ENCODE results near the gene APMAP.

Gene APMAP

DNA sequence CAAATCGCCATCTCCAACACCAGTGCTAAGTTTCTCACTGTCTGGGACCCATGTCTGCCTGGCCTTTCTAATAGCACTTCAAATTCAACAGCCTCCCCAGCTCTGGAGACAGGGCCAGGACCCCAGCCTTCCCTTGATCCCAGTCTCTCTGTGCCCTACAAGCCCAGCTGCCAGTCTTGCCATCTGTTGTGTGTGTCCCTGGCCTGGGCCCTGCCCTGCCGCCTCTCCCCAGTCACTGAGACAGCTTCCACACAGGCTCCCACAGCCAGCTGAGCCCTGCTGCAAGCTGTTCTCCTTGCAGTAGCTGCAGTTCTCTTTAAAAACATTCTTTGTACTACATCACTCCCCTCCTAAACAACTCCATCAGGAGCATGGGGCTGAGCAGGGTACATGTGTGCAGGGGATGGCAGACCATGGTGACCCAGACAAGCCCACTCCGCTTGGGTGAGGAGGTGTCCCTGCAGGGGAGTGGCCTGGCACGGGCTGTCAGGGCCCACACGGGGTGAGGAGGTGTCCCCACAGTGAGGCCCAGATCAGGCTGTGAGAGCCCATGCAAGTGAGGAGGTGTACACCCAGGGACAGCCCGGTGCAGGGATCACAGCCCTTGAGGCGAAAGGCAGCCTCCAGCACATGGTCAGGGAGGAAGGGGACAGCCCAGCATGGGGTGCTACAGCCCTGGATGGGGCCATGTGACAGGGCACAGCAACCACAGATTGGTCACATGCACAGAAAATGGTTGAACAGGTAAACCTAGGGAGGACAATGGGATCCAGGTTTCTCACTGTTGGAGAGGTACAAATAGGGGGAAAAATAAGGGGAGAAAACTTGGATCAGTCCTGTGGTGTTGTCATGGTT, 27.3 kb downstream of the APMAP start:
- peak; percentile 59 for DNase-seq (ENCODE audit: low spot score)

DNA sequence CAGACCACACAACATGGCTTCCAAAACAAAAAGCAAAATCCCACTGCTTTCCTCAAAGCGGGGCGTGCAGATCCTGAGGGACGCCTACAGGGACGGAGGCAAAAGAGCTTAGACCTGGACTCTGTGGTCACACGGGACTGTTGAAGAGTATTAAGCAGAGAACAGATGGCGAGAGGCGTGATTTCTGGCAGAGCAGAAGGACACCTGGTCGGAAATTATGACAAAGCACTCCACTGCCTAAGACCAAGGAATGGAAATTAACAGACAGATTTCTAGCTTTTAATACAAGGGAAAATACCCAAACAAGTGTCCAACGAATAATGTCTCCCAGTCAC, 28.1 kb downstream of the APMAP start:
- peak; percentile 98 for DNase-seq (ENCODE audit: low spot score)

DNA sequence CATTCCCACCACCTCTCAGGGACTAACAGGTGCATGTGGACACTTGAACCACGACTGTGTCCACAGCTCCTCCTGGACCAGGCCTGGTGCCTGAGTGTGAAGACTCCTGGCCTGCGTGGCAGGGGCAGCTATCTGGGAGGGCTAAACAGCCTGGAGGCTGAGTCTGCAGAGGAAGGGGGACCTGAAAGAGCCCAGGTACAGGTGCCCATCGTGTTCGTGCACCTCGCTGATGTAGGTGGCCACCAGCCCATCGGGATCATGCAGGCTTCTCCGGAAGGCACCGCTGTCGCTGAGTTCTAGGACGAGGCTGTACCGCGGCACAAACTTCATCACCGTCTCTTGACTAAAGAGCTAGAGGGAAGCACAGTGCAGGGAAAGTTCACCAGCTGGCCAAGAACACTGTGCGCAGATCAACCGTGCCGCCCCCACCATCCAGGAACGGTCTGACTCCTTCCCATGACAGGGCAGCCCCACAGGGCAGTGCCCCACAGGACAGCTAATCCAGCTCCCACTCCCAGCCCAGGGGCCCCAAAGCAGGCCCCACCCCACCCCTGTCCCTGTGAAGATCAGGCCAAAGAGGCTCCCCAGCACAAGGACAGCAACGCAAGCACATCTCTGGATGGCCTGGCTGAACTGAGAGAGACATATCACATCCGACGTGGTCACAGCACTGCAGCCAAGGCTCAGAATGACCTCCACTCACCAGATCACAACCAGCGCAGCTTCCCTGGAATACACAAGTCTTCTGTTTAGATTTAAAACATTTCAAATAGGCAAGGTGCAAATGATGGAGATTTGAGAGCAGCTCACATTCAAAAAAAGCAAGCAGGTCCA, 28.7 kb downstream of the APMAP start:
- DNase-seq (ENCODE audit: low spot score), result peak; percentile 41

DNA sequence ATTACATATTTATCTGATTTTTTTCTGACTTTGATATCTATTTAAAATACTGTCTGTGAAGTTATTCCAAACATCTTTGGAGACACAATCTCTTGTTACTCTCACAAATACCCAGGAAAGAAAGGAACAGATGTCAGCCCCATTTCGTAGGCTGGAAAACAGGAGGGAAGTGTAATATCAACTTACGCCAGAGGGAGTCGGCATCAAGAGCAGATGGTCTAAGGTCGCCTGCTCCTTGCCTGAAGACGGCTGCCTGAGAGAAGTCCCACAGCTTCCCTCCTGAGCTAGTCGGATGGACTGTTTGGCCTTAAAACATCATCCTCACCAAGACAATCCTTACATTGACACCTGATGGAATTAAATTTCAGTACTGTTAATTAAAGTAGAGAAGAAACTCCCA, 30.0 kb downstream of the APMAP start:
- DNase-seq (ENCODE audit: low spot score), result peak; percentile 73

DNA sequence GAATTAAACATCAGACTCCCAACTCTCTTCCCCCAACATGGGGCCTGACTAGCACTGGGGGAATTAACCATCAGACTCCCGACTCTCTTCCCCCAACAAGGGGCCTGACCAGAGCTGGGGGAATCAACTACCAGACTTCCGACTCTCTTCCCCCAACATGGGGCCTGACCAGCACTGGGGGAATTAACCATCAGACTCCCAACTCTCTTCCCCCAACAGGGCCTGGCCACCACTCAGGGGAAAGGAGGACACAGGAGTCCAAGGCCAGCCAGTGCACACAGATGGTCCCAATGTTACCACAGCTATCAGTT, 30.4 kb downstream of the APMAP start:
- no peak for DNase-seq (ENCODE audit: low spot score)

DNA sequence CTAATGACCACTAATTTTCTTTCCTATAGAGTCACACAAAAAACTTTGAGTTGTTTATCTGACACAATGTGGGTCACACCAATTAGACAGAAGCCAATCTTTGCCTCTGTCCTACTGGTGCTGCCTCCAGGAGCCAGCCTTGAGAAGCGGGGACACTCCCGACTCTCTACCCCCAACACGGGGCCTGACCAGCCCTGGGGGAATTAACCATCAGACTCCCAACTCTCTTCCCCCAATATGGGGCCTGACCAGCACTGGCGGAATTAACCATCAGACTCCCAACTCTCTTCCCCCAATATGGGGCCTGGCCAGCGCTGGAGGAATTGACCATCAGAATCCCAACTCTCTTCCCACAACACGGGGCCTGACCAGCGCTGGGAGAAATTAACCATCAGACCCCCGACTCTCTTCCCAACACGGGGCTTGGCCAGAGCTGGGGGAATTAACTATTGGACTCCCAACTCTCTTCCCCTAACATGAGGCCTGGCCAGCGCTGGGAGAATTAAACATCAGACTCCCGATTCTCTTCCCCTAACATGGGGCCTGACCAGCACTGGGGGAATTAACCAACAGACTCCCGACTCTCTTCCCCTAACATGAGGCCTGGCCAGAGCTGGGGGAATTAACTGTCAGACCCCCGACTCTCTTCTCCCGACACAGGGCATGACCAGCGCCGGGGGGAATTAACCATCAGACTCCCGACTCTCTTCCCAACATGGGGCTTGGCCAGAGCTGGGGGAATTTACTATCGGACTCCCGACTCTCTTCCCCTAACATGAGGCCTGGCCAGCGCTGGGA, 31.0 kb downstream of the APMAP start:
- DNase-seq (ENCODE audit: low spot score), result no peak

DNA sequence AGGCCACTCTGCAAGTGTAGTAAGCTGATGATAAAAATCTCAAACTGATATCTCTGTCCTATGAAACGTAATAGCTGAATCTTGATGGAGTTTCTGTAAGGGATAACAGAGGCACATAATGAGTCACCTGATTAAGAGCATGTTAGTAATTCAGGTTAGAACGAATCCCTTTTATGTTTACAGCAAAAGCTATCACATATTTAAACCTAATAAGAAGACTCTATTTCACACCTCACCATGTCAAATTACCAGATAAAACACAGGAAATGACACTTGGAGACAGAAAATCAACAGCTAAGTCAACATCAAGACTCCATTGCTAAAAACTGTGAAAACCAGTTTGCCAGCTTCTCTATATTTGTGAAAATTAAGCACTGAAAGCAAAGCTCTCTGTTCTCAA, 31.7 kb downstream of the APMAP start:
- DNase-seq (ENCODE audit: low spot score), result no peak

DNA sequence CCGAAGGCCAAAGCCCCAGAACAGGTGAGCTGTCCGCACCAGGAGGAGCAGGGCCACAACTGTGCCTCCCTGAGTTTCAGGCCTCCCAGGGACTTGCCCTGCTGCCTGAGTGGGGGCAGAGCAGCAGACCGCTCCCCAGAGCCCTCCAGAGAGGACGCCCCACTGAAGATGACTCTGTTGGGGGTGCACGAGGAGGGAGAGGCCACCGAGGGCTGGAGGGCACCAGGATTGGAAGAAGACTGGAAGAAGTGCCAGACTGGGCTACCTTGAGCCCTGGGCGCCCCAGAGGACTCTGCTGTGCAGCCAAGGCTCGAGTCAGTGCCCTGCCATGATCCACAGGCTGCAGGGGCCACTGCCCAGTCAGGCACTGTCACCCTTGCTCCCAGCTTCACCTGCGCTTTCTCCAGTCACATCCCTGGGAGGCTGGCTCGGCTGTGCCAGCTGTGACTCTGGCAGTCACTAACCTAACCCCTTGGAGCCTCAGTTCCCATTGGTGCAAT, 32.2 kb downstream of the APMAP start:
- DNase-seq (ENCODE audit: low spot score), result no peak

DNA sequence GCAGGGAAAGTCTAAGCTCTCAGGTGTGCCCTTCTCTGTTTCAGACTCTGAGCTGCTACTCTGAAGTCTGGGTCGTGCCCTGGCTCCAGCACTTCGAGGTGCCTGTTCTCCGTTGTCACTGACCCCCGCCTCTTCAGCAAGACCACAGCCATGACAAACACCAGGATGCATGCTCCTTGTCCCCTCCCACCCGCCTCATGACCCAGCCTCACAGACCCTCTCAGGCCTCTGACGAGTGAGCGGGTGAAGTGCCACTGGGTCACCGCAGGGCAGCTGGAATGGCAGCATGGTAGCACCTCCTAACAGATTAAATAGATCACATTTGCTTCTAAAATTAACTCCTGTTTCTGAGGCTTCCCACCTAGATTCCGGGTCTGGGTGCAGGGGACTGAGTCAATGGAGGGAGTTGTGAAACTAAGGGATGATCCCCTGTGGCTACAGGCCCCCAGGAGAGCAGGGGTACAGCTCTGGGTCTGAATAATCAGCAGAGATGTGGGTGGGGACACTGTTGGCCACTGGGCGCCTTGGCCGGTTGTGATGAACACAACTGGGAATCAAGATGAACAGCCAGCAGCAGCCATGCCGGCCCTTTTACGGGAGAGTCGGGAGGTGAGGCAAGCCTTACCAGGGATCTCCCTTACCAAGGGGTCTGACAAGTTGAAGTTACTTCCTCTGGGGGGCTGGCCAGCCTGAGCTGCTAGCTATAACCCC, 32.8 kb downstream of the APMAP start:
- DNase-seq (ENCODE audit: low spot score), result no peak

DNA sequence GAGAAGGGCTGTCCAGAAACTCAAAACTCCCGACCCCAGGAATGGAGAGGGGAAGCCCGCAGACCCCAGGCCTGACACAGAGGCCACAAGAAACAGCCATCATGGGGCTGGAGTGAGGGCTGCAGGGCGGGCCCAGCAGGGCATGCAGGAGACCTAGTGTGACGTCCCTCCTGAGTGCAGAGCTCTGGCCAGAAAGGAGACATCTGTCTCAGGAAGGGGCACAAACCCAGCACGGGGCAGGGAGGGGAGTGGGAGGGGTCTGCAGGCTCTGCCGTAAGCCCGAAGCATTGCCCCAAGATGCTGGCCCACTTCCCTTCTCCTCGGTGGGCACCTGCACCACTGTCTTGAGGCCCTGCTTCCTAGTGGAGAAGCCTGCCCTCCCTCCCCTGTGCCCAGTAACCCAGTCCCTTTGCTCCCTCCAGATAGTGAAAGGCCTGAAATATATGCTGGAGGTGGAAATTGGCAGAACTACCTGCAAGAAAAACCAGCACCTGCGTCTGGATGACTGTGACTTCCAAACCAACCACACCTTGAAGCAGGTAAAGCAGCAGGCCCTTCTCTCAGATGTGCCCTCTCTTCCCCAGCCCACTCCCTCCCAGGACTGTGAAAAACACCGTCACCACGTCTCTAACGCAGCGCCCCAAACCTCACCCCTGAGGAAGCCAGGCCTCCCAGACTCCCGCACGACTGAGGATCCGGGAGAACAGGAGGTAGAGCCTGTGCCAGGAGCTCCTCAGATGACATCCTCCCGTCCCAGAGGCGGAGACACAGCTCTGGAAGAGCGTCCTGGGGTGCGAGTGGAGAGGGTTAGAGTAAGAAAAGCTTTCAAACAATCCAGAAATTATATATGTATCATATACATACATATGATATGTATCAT, 33.8 kb downstream of the APMAP start:
- peak; percentile 56 for DNase-seq (ENCODE audit: low spot score)

DNA sequence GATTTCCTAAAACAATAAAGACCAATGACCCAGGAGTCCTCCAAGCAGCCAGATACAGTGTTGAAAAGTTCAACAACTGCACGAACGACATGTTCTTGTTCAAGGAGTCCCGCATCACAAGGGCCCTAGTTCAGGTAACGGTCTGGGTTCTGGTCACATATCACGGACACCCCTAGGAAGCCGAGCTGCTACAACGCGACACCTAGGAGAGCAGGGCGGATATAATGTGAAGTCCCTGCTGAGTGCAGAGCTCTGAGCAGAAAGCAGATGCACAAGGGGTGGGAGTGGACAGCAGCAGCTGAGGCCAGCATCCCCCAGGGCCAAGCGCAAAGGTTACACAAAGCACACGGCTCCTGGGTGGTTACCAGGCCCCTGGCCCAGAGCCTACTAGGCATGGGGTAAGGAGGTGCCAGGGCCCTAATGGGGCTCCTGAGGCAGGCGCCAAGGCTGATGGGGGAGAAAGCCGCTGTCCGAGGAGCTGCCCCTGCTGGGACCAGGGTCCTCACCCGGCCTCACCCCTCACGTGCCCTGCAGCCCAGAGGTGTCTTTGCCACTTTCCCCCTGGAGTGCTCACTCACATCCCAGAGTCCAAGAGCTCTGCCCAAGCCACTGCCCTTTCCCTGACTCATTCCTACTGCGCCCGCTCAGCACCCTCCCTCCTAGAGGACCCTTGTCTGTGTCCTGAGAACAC, 35.1 kb downstream of the APMAP start:
- DNase-seq (ENCODE audit: low spot score), result no peak

DNA sequence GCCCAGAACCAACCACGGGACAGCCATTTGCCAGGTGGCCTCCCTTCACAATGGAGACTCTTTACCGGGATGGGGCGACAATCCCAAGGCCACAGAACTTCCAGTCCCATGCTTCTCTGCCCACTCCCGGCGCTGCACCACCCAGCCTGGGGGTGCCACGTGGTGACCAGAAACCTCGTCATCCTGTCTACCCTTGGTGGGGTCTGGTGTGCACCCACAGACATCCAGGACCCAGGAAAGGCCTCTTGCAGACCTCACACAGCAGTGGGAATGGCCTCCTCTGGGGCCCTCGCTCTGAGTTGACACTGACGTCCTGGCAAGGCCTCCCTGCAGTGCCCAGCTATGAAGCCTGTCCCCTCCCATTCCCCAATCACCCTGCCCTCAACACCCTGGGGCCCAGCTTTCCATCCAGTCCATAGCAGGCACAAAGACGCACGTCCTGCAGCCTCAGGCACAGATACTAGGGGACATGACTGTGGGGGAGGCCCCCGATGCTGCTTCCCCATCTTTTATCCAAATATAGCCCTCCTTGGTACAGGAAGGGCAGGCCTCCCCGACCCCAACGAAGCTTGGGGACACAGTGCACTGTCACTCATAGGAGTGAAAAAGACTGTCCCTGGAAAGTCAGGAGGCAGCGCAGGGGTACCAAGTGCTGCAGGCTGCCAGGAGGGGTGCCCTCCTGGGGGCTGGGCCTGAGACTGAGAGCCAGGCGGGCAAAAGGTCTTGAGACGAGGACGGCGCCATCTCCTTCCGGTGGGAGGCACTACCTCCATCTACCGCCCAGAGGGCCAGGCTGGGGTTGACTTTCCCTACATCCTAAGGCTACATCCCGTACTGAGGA, 36.3 kb downstream of the APMAP start:
- DNase-seq (ENCODE audit: low spot score), result no peak

DNA sequence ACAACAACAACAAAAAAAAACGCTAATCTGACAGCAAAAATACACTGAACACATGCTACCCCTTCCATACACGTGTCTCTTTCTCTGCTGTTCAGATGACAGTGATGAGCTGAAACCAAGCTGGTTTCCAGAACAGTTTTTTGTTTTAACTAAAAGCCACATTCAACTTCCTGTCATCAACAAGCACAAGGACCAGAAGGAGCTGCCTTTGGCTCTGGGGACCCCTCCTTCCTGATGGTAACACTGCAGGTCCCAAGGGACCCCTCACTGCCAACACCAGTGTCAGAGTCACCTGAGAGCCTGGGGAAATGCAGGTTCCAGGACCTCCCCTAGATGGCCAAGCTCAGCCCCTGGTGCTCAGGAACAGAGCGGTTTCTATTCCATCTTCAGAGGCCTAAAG, 37.5 kb downstream of the APMAP start:
- DNase-seq (ENCODE audit: low spot score), result no peak

DNA sequence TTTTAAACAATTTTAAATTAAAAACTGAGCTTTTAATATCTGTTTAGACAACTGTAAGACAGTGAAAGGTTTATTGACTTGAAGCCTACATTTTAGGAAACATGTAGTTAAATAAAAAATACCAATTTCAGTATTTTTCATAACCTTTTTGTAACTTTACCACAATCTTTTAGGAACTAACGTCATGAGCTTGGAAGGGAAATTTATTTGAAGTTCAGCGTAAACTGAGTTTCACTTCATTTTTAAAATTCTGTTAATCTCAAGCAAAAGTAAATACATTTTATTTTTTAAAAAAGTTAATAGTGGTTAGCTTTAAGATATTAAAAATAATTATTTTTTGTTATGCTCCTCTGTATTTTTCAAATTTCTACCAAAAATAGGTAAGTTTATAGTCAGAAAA, 38.0 kb downstream of the APMAP start:
- no peak for DNase-seq (ENCODE audit: low spot score)

DNA sequence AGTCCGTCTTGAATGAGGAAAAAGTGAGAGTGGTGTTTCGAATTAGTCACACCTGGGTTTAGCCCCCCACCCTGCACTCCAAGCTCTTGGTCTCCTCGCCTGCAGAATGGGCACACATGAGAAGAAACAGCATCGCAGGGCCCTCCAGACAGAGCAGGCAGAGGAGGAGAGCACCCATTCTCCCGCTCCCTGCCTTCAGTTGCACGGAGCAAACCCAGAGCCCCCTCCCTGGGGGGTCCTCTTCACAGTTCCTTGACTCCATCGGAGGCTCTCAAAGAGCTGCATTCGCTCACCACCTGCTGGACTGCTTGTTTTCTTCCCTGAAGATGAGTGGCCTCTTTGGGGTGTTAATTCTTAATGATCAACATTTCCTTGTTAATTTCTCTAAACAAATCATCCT, 38.4 kb downstream of the APMAP start:
- DNase-seq (ENCODE audit: low spot score), result no peak

DNA sequence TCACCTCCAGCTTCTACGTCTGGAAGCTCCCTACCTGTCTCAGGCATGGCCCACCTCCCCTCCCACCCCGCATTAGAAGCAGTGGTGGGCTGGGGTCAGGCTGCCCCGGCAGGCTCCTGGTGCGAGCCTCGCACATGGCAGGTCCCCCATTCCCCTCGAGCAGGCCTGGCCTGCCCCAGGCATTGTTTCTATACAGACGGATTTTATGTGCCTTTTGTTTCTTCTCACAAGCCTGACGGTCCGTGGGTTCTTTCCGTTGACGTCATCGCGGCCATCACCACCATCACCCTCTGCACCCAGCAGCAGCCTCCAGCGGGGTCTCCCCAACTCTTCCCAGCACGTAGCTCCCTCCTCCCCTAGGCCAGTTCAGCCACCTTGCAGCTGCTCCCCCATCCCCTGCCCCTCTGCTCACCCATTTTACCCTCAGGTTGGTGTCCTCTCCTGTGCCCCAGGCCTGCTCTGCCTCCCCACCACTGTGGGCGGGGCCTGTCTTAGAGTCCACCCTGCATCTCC, 38.9 kb downstream of the APMAP start:
- DNase-seq (ENCODE audit: low spot score), result no peak

DNA sequence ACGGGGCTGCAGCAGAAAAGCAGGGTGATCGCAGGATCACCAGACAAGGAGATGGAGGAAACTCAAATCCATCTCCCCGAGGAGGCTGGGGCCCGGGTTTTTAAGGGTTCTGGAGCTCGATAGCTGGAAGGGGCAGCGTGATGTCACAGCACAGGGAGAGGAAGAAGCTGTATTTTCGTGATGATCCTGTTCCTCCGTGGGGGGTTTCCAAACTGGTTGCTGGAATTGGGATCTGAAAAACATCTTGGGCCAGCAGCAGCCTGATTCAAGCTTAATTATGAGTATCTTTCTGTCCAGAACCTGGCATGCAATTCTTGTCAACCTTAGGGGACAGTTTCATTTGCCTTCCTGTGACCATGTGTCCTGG, 39.4 kb downstream of the APMAP start:
- DNase-seq (ENCODE audit: low spot score), result no peak

DNA sequence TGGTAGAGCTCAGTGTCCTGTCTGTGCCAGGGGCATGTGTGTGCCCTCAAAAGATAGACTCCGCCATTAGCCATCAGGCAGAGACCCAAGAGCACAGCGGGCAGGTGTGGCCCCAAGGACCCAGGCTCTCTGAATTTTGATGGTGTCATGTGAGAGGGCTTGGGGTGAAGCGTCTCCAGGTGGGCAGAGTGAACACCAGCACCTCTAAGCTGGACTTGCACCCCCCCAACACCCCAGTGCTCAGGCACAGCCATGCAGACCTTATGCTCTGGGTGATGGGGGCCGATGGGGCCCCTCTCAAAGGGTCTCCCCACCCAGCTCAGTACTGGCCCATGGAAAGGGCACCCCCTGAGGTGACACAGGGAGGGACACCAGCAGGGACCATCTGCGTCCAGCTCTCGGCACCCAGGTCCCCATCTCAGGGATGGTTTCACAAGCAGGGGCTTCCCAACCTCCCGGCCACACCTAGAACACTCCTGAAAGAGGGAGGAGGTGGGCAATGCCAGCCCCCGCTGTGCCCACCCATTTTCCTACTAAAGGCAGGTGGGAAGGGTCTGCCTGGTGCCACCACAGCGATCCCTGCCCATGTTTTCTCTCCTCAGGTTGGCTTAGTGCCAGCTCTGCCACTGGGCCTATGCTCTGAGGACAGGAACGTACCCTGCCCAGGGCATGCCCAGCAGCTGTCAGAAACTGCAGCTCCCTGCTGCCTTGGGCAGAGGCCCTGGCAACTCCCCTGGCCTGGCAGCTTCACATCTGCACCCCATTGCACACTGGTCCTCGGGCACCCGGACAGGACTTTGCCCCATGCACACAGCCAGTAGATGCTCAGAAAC, 40.0 kb downstream of the APMAP start:
- no peak for DNase-seq (ENCODE audit: low spot score)

Data from cerebellar cortex (tissue), 1 donor.